ENCODE results near the gene SEC16A.

The SEC16A gene

GRCh38 chr9:136489731-136490130 is 6.9 kb upstream of the SEC16A start:
- no peaks in the 10 kb centered on the region for H3K9me3 ChIP-seq (ENCODE audit: control insufficient read depth in 2 of 2, low read length in 2 of 2)
- no peaks in the 10 kb centered on the region for H3K36me3 ChIP-seq (ENCODE audit: control insufficient read depth in 2 of 2, insufficient read depth in 2 of 2, low read length in 2 of 2)
- no peak overlapping the region for H3K4me3 ChIP-seq (ENCODE audit: low read length in 2 of 2)
- no peak overlapping the region for H3K9ac ChIP-seq (ENCODE audit: low read length in 2 of 2)
- H3K27ac ChIP-seq (ENCODE audit: low read length) = no peak overlapping the region
- H3K27me3 ChIP-seq (ENCODE audit: control insufficient read depth in 1 of 2, insufficient read depth in 2 of 2, low read length in 2 of 2) = no peaks in the 10 kb centered on the region
- H3K4me1 ChIP-seq (ENCODE audit: control insufficient read depth, insufficient read depth, low read length) = peaks cover 25% of the 10 kb centered on the region

DNA sequence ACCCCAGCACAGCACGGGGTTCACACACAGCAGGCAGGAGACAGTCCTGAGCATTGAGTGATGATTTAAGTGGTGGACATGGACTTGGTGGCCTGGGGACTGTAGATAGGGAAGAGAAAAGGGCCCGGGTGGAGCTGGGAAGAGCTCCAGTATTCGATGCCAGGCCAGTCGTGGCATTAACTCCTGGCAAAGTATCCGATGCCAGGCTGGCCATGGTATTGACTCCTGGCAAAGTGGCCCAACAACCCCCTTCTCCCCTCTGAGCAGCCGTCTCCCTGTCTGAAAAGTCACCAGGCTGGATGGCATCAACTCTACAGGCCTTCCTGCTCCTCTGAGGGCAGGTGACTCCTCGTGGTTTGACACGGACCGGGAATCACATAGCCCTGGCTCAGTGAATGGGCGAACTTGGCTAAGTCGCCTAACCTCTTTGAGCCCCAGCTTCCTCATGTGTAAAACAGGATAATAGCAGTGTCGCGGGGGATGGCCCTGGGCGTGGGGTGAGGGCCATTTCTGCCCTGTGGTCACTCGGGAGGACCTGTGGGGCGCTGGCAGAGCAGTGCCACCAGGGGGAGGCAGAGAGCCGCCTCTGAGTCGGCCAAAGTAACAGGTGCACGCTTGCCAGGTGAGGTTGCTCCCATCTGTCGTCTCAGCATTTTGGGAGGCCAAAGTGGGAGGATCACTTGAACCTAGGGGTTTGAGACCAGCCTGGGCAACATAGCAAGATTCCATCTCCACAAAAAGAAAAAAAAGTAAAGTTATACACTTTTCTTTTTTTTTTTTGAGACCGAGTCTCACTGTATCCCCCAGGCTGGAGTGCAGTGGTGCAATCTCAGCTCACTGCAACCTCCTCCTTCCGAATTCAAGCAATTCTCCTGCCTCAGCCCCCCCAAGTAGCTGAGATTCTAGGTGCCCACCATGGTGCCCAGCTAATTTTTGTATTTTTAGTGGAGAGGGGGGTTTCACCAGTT is 5.7 kb upstream of the SEC16A start:
- Histone ChIP-seq H3K27ac (ENCODE audit: low read length) (no peak overlapping the region), H3K4me1 (ENCODE audit: control insufficient read depth, insufficient read depth, low read length) (peaks cover 24% of the 10 kb centered on the region), H3K27me3 (ENCODE audit: control insufficient read depth in 1 of 2, insufficient read depth in 2 of 2, low read length in 2 of 2) (no peaks in the 10 kb centered on the region), H3K9me3 (ENCODE audit: control insufficient read depth in 2 of 2, low read length in 2 of 2) (no peaks in the 10 kb centered on the region), H3K36me3 (ENCODE audit: control insufficient read depth in 2 of 2, insufficient read depth in 2 of 2, low read length in 2 of 2) (no peaks in the 10 kb centered on the region), H3K4me3 (ENCODE audit: low read length in 2 of 2) (no peak overlapping the region), H3K9ac (ENCODE audit: low read length in 2 of 2) (no peak overlapping the region)

GRCh38 chr9:136487672-136488071 is 4.8 kb upstream of the SEC16A start:
- Histone ChIP-seq H3K4me1 (ENCODE audit: control insufficient read depth, insufficient read depth, low read length) (peaks cover 20% of the 10 kb centered on the region), H3K36me3 (ENCODE audit: control insufficient read depth in 2 of 2, insufficient read depth in 2 of 2, low read length in 2 of 2) (no peaks in the 10 kb centered on the region), H3K9ac (ENCODE audit: low read length in 2 of 2) (no peak overlapping the region), H3K4me3 (ENCODE audit: low read length in 2 of 2) (no peak overlapping the region), H3K9me3 (ENCODE audit: control insufficient read depth in 2 of 2, low read length in 2 of 2) (no peaks in the 10 kb centered on the region), H3K27me3 (ENCODE audit: control insufficient read depth in 1 of 2, insufficient read depth in 2 of 2, low read length in 2 of 2) (no peaks in the 10 kb centered on the region), H3K27ac (ENCODE audit: low read length) (no peak overlapping the region)

GRCh38 chr9:136486823-136487620 is 4.2 kb upstream of the SEC16A start:
- H3K4me1 ChIP-seq (ENCODE audit: control insufficient read depth, insufficient read depth, low read length) = peaks cover 20% of the 10 kb centered on the region
- no peaks in the 10 kb centered on the region for H3K27me3 ChIP-seq (ENCODE audit: control insufficient read depth in 1 of 2, insufficient read depth in 2 of 2, low read length in 2 of 2)
- no peaks in the 10 kb centered on the region for H3K9me3 ChIP-seq (ENCODE audit: control insufficient read depth in 2 of 2, low read length in 2 of 2)
- no peaks in the 10 kb centered on the region for H3K36me3 ChIP-seq (ENCODE audit: control insufficient read depth in 2 of 2, insufficient read depth in 2 of 2, low read length in 2 of 2)
- no peak overlapping the region for H3K9ac ChIP-seq (ENCODE audit: low read length in 2 of 2)
- H3K4me3 ChIP-seq (ENCODE audit: low read length in 2 of 2) = no peak overlapping the region
- H3K27ac ChIP-seq (ENCODE audit: low read length) = no peak overlapping the region

DNA sequence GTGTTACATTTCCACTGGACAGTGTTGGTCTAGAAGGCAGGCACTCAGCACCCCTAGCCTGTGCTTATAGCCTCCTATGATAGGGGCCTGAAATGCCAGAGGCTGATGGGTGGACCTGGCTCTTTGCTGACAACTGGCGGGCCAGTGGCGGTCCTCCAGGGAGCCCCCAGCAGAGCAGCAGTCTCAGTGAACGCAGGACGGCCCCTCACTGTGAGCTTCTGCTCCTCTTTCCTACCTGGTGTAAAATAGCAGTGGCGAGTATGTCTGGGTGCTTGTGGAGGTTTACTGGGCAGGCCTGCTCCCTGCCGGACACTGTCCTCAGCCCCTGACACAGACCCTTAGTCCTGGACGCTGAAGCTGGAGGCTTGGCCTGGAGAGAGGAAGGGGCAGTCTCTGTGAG is 3.3 kb upstream of the SEC16A start:
- H3K27me3 ChIP-seq (ENCODE audit: control insufficient read depth in 1 of 2, insufficient read depth in 2 of 2, low read length in 2 of 2) = no peaks in the 10 kb centered on the region
- no peak overlapping the region for H3K27ac ChIP-seq (ENCODE audit: low read length)
- peaks cover 28% of the 10 kb centered on the region for H3K4me1 ChIP-seq (ENCODE audit: control insufficient read depth, insufficient read depth, low read length)
- H3K9me3 ChIP-seq (ENCODE audit: control insufficient read depth in 2 of 2, low read length in 2 of 2) = no peaks in the 10 kb centered on the region
- no peak overlapping the region for H3K4me3 ChIP-seq (ENCODE audit: low read length in 2 of 2)
- no peaks in the 10 kb centered on the region for H3K36me3 ChIP-seq (ENCODE audit: control insufficient read depth in 2 of 2, insufficient read depth in 2 of 2, low read length in 2 of 2)
- no peak overlapping the region for H3K9ac ChIP-seq (ENCODE audit: low read length in 2 of 2)

GRCh38 chr9:136485049-136486045 is 2.5 kb upstream of the SEC16A start:
- Histone ChIP-seq H3K36me3 (ENCODE audit: control insufficient read depth in 2 of 2, insufficient read depth in 2 of 2, low read length in 2 of 2) (no peaks in the 10 kb centered on the region), H3K9me3 (ENCODE audit: control insufficient read depth in 2 of 2, low read length in 2 of 2) (no peaks in the 10 kb centered on the region), H3K4me3 (ENCODE audit: low read length in 2 of 2) (no peak overlapping the region), H3K27me3 (ENCODE audit: control insufficient read depth in 1 of 2, insufficient read depth in 2 of 2, low read length in 2 of 2) (no peaks in the 10 kb centered on the region), H3K9ac (ENCODE audit: low read length in 2 of 2) (no peak overlapping the region), H3K4me1 (ENCODE audit: control insufficient read depth, insufficient read depth, low read length) (peaks cover 28% of the 10 kb centered on the region), H3K27ac (ENCODE audit: low read length) (no peak overlapping the region)

GRCh38 chr9:136484153-136485048 is 1.6 kb upstream of the SEC16A start:
- Histone ChIP-seq H3K27me3 (ENCODE audit: control insufficient read depth in 1 of 2, insufficient read depth in 2 of 2, low read length in 2 of 2) (no peaks in the 10 kb centered on the region), H3K9me3 (ENCODE audit: control insufficient read depth in 2 of 2, low read length in 2 of 2) (no peaks in the 10 kb centered on the region), H3K9ac (ENCODE audit: low read length in 2 of 2) (peak overlapping the region; percentile 29 to 89), H3K4me1 (ENCODE audit: control insufficient read depth, insufficient read depth, low read length) (peaks cover 28% of the 10 kb centered on the region), H3K36me3 (ENCODE audit: control insufficient read depth in 2 of 2, insufficient read depth in 2 of 2, low read length in 2 of 2) (peaks cover 0 to 3% of the 10 kb centered on the region in 2 donors), H3K27ac (ENCODE audit: low read length) (peak overlapping the region; percentile 98), H3K4me3 (ENCODE audit: low read length in 2 of 2) (peak overlapping the region; percentile 76 to 81)

DNA sequence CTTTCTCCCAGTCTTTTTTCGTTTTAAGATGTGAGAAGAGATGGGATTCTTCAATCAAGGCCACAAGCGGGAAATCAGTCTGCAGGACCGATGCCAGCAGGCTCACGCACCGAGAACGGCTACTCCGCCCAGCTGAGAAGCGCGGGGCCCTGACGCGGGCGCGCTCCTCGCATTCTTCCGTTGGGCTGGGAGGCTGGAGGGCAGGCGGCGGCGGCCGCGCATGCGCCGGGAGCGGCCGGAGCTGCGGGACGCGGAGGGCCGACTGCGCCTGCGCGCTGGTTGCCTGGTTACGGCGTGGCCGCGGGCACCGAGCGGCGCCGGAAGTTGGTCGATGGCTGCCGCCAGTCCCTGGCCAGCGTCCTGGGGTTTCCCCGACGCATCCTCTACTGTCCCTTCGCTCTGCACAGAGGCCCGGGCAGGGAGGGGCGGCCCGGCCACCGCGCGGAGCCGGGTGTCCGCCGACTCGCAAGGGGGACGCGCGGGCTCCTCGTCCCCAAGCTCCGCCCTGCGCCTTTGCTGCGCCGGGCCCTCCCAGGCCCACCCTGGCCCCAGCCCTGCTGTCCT is 831 bp upstream of the SEC16A start:
- Histone ChIP-seq H3K4me3 (ENCODE audit: low read length in 2 of 2) (peak overlapping the region; percentile 76 to 81), H3K27ac (ENCODE audit: low read length) (peak overlapping the region; percentile 98), H3K9ac (ENCODE audit: low read length in 2 of 2) (peak overlapping the region; percentile 89 to 92), H3K4me1 (ENCODE audit: control insufficient read depth, insufficient read depth, low read length) (peaks cover 28% of the 10 kb centered on the region), H3K9me3 (ENCODE audit: control insufficient read depth in 2 of 2, low read length in 2 of 2) (no peaks in the 10 kb centered on the region), H3K36me3 (ENCODE audit: control insufficient read depth in 2 of 2, insufficient read depth in 2 of 2, low read length in 2 of 2) (peaks cover 0 to 3% of the 10 kb centered on the region in 2 donors), H3K27me3 (ENCODE audit: control insufficient read depth in 1 of 2, insufficient read depth in 2 of 2, low read length in 2 of 2) (no peaks in the 10 kb centered on the region)

- Histone ChIP-seq H3K27ac (ENCODE audit: low read length) (peak overlapping the region; percentile 94), H3K4me3 (ENCODE audit: low read length in 2 of 2) (peak overlapping the region; percentile 77 to 91), H3K9ac (ENCODE audit: low read length in 2 of 2) (peak overlapping the region; percentile 88 to 91), H3K36me3 (ENCODE audit: control insufficient read depth in 2 of 2, insufficient read depth in 2 of 2, low read length in 2 of 2) (peaks cover 5% of the 10 kb centered on the region in 2 donors), H3K27me3 (ENCODE audit: control insufficient read depth in 1 of 2, insufficient read depth in 2 of 2, low read length in 2 of 2) (no peaks in the 10 kb centered on the region), H3K4me1 (ENCODE audit: control insufficient read depth, insufficient read depth, low read length) (peaks cover 25% of the 10 kb centered on the region), H3K9me3 (ENCODE audit: control insufficient read depth in 2 of 2, low read length in 2 of 2) (no peaks in the 10 kb centered on the region)
Measured at GRCh38 chr9:136482046-136482792, 621 bp downstream of the SEC16A start.

Measured in stomach smooth muscle (tissue), 2 donors.